HEK293T (cell line): ENCODE results near the gene CLIC5.

Experiments used
- CTCF ChIA-PET: fragments of 350-600 bp; formaldehyde crosslinking; extraction: SDS; loops from one replicate; lab custom pipeline; 2021; ENCODE audit warnings: antibody characterized with exemption, inconsistent platforms; lab: Yijun Ruan, JAX
- POLR2A ChIA-PET: fragments of 350-600 bp; formaldehyde crosslinking; extraction: SDS; loops from one replicate; lab custom pipeline; 2020; ENCODE audit warnings: antibody characterized with exemption, inconsistent platforms; lab: Yijun Ruan, JAX
- DNase-seq: peaks from one replicate; pipeline ENCODE4 v3.0.0; 2012; ENCODE audit warnings: mixed read lengths; ENCODE audit errors: extremely low spot score
- ARNT ChIP-seq: fragments of 450-650 bp; IDR thresholded peaks from 2 replicates; pipeline ENCODE4 v1.6.1; 2017; ENCODE audit warnings: mild to moderate bottlenecking
- BHLHE40 ChIP-seq: fragments of 450-650 bp; IDR thresholded peaks from 2 replicates; pipeline ENCODE4 v1.6.1; 2016; ENCODE audit warnings: mild to moderate bottlenecking, moderate library complexity, borderline replicate concordance
- CTBP1 ChIP-seq: fragments of 450-650 bp; IDR thresholded peaks from 2 replicates; pipeline ENCODE4 v1.6.1; 2016; ENCODE audit warnings: borderline replicate concordance
- ELF4 ChIP-seq: fragments of 450-650 bp; IDR thresholded peaks from 2 replicates; pipeline ENCODE4 v1.6.1; 2017; ENCODE audit warnings: antibody characterized with exemption
- FOXA1 ChIP-seq: fragments of 450-650 bp; IDR thresholded peaks from 2 replicates; pipeline ENCODE4 v1.6.1; 2016; ENCODE audit warnings: mild to moderate bottlenecking
- FOXK2 ChIP-seq: fragments of 450-650 bp; IDR thresholded peaks from 2 replicates; pipeline ENCODE4 v1.6.1; 2016; ENCODE audit warnings: mild to moderate bottlenecking
- FOXM1 ChIP-seq: fragments of 450-650 bp; IDR thresholded peaks from 2 replicates; pipeline ENCODE4 v1.6.1; 2017; ENCODE audit warnings: mild to moderate bottlenecking, borderline replicate concordance
- HDGF ChIP-seq: fragments of 450-650 bp; IDR thresholded peaks from 2 replicates; pipeline ENCODE4 v1.6.1; 2017; ENCODE audit warnings: antibody characterized with exemption, borderline replicate concordance
- L3MBTL2 ChIP-seq: fragments of 450-650 bp; conservative IDR thresholded peaks from 2 replicates; pipeline ENCODE4 v1.6.1; 2016; ENCODE audit warnings: mild to moderate bottlenecking
- LEF1 ChIP-seq: fragments of 450-650 bp; IDR thresholded peaks from 2 replicates; pipeline ENCODE4 v1.6.1; 2017; ENCODE audit warnings: mild to moderate bottlenecking, borderline replicate concordance
- NFRKB ChIP-seq: fragments of 450-650 bp; IDR thresholded peaks from 2 replicates; pipeline ENCODE4 v1.6.1; 2016; ENCODE audit warnings: mild to moderate bottlenecking, moderate library complexity
- SP1 ChIP-seq: fragments of 450-650 bp; IDR thresholded peaks from 2 replicates; pipeline ENCODE4 v1.6.1; 2017
- SUZ12 ChIP-seq: fragments of 450-650 bp; IDR thresholded peaks from 2 replicates; pipeline ENCODE4 v1.6.1; 2016; ENCODE audit warnings: mild to moderate bottlenecking
- TARDBP ChIP-seq: fragments of 450-650 bp; IDR thresholded peaks from 2 replicates; pipeline ENCODE4 v1.6.1; 2016
- ZNF384 ChIP-seq: fragments of 450-650 bp; IDR thresholded peaks from 2 replicates; pipeline ENCODE4 v1.6.1; 2016
- TF ChIP-seq, protein P1 (sequence below): fragments of 450-650 bp; IDR thresholded peaks from 2 replicates; pipeline ENCODE4 v1.6.1; 2016

Gene CLIC5

DNA sequence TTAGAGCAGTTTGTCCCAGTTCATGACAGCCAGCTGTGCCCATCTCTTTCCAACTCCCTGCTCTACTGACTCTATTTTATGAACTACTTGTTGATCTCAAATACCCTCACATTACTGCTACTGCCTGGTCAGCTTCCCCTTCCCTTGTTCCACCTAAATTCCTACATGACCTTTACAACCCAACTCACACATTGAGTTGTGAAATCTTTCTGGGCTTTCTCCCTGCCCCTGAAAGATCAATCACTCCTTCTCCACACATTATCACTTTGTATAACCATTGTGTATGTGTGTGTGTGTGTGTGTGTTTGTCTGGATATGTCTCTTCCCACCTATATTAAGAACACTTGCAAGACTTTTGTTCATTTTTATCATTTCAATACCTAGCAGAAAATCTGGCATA, 42.1 kb upstream of the CLIC5 start:
- no peak for TF ChIP-seq HDGF
- no peak for TF ChIP-seq FOXM1
- TF ChIP-seq ELF4: no peak
- TF ChIP-seq ARNT: no peak
- TF ChIP-seq BHLHE40: no peak
- TF ChIP-seq SUZ12: no peak
- no peak for TF ChIP-seq SP1
- no peak for TF ChIP-seq FOXA1
- TF ChIP-seq ZNF384: no peak
- no peak for TF ChIP-seq L3MBTL2
- no peak for TF ChIP-seq FOXK2
- TF ChIP-seq NFRKB: no peak
- no peak for TF ChIP-seq LEF1
- TF ChIP-seq, protein P1, sequence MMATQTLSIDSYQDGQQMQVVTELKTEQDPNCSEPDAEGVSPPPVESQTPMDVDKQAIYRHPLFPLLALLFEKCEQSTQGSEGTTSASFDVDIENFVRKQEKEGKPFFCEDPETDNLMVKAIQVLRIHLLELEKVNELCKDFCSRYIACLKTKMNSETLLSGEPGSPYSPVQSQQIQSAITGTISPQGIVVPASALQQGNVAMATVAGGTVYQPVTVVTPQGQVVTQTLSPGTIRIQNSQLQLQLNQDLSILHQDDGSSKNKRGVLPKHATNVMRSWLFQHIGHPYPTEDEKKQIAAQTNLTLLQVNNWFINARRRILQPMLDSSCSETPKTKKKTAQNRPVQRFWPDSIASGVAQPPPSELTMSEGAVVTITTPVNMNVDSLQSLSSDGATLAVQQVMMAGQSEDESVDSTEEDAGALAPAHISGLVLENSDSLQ: no peak
- TF ChIP-seq TARDBP: no peak
- TF ChIP-seq CTBP1: no peak
- CTCF ChIA-PET: no interaction called here
- no peak for DNase-seq
- POLR2A ChIA-PET: no interaction called here

- POLR2A ChIA-PET: no interaction called here
- CTCF ChIA-PET: no interaction called here
- no peak for DNase-seq
- TF ChIP-seq L3MBTL2 (no peak), SUZ12 (no peak), FOXA1 (no peak), ELF4 (no peak), BHLHE40 (no peak), LEF1 (no peak), ARNT (no peak), HDGF (no peak), NFRKB (no peak), FOXM1 (no peak), CTBP1 (no peak), TARDBP (no peak), ZNF384 (no peak), FOXK2 (no peak)
- TF ChIP-seq, protein P1: no peak
Observed at GRCh38 chr6:46056906-46057529, 41.4 kb upstream of the CLIC5 start.

DNA sequence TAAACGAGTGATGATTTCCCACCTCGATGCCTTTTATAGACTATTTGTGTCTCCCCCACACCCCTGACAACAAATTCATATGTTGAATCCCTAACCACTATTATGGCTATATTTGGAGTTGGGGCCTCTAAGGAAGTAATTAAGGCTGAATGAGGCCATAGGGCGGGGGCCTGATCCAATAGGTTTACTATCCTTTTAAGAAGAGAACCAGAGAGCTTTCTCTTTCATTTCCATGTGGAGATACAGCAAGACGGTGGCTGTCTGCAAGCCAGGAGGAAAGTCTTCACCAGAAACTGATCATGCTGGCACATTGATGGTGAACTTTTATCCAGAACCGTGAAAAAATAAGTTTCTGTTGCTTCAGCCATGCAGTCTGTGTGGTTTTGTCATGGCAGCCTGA, 38.9 kb upstream of the CLIC5 start:
- ChIA-PET CTCF (interaction anchor here (0.6 kb wide), 1 partner anchor 168 kb away, joined by 4 read pairs; no protein-coding TSS in a partner anchor), POLR2A (no interaction called here)
- no peak for DNase-seq
- TF ChIP-seq FOXA1 (no peak), LEF1 (no peak), BHLHE40 (no peak), ELF4 (no peak), ZNF384 (no peak), HDGF (no peak), FOXK2 (no peak), SUZ12 (no peak), SP1 (no peak), CTBP1 (no peak), ARNT (no peak), NFRKB (no peak), L3MBTL2 (no peak), TARDBP (no peak), FOXM1 (no peak)
- TF ChIP-seq, protein P1: no peak

DNA sequence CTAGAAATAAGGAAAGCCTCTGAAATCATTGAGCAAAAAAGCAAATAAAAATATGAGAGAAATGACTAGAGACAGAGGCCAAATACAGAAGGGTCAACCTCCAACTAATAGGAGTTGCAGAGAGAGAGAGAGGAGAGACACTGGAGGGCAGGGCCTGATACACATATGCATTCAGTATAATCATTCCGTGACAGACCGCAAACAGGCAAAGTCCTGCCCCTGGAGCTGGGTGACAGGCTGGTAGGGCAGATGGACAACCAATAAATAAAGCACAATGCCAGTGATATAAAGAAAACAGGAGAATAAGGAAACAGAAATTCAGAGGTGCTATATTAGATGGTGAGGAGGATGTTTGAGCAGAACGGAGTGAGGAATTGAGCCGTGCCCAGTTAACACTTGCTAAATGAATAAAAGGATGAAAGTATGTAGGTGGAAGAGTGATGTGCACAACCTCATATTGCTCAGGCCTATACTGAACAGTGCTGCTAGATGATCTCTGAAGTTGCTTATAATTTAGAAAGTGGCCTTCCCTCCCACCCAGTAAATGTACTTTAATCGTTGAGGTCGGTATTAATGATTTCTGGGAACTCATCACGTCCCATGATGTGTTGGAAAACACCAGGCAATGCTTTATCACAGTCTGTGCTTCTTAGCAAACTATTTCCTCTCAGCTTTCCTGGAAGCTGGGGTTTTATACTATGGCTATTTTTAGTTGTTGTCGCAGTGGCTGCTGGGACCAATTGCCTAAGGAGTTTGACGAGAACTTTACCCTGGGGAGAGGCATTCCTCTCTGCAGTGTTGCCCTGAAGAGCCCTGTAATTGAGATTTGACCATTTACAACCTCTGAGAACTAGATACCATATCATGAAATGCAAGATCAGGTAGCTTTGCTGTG, 37.6 kb upstream of the CLIC5 start:
- TF ChIP-seq ELF4 (no peak), NFRKB (no peak), FOXK2 (no peak), L3MBTL2 (no peak), HDGF (no peak), ZNF384 (no peak), ARNT (no peak), SUZ12 (no peak), FOXA1 (no peak), TARDBP (no peak), LEF1 (no peak), SP1 (no peak), FOXM1 (no peak), CTBP1 (no peak), BHLHE40 (no peak)
- TF ChIP-seq, protein P1: no peak
- ChIA-PET POLR2A (no interaction called here), CTCF (interaction anchor here (0.6 kb wide), 1 partner anchor 169 kb away, joined by 4 read pairs; no protein-coding TSS in a partner anchor)
- DNase-seq: no peak
